Measurements from ENCODE around the gene IGSF23. TPM values are rescaled to one million over a fixed set of nuclear protein-coding genes. Genes with fewer than 3 reads are reported as not detected.

Gene IGSF23
- total and polyA plus RNA-seq, 9 donors = 0.57 TPM; not detected in 8

DNA sequence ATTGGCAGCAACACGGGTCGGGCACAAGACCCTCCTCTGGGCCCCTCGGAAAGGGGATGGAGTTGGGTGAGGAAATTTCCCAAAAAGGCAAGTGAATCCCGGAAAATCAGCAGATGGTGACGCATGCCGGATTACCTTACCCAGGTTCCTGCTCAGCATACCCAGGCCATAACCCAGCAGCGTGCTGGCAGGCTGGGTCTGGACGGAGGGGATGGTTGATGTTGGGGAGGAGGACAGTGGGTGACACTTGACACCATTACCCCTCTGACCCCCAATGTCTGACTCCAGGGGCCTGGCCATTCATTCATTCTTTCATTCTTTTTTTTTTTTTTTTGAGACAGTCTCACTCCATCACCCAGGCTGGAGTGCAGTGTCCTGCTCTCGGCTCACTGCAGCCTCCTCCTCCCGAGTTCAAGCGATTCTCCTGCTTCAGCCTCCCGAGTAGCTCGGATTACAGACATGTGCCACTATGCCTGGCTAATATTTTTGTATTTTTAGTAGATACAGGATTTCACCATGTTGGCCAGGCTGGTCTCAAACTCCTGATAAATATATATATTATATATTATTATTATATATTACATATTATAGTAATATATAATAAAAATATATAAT is 31.1 kb downstream of the IGSF23 start:
- Histone ChIP-seq H3K9me3 (no peaks in the 10 kb centered on the region), H3K27me3 (no peaks in the 10 kb centered on the region), H3K4me1 (ENCODE audit: insufficient read depth) (peaks cover 5% of the 10 kb centered on the region), H3K36me3 (no peaks in the 10 kb centered on the region), H3K27ac (peak overlapping the region; percentile 77 to 84), H3K4me3 (peak overlapping the region; percentile 93)
- peak in 1 of 5 donors; percentile 29 for DNase-seq
- intact Hi-C loops (cut with DNase I) = no loop called here
- TF ChIP-seq POLR2A (IDR thresholded peaks at IDR 0.05) = no peak
- TF ChIP-seq, protein P1, sequence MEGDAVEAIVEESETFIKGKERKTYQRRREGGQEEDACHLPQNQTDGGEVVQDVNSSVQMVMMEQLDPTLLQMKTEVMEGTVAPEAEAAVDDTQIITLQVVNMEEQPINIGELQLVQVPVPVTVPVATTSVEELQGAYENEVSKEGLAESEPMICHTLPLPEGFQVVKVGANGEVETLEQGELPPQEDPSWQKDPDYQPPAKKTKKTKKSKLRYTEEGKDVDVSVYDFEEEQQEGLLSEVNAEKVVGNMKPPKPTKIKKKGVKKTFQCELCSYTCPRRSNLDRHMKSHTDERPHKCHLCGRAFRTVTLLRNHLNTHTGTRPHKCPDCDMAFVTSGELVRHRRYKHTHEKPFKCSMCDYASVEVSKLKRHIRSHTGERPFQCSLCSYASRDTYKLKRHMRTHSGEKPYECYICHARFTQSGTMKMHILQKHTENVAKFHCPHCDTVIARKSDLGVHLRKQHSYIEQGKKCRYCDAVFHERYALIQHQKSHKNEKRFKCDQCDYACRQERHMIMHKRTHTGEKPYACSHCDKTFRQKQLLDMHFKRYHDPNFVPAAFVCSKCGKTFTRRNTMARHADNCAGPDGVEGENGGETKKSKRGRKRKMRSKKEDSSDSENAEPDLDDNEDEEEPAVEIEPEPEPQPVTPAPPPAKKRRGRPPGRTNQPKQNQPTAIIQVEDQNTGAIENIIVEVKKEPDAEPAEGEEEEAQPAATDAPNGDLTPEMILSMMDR (IDR thresholded peaks at IDR 0.05) = no peak
- TF ChIP-seq EP300 (IDR thresholded peaks at IDR 0.05) = peak; percentile 39
- 6 to 7% (median 7%) methylated on average over 13 of the region's 13 CpGs for WGBS, 3 donors

DNA sequence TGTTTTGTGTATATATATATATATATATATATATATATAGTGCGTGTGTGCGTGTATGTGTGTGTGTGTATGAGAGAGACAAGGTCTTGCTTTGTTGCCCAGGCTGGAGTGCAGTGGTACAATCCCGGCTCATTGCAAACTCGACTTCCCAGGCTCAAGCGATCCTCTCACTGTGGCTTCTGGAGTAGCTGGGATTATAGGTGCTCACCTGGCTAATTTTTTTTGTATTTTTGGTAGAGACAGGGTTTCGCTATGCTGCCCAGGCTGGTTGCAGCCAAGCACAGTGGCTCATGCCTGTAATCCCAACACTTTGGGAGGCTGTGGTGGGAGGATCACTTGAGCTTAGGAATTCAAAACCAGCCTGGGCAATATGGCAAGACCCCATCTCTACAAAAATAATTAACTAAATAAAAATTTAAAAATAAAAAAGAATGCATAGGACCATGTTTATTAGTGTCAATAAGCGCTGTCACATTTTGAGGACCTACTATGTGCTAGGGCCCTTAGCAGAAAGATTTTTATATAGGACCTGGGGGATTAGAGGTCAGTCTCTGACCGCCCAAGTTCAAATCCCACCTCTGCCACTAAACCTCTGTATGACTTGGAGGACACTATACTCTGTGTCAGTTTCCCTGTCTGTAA is 32.2 kb downstream of the IGSF23 start:
- H3K4me1 ChIP-seq (ENCODE audit: insufficient read depth) = peaks cover 5% of the 10 kb centered on the region
- no peak overlapping the region for H3K27ac ChIP-seq
- TF ChIP-seq POLR2A (IDR thresholded peaks at IDR 0.05) = no peak
- TF ChIP-seq, protein P1 (IDR thresholded peaks at IDR 0.05) = no peak
- no peak for TF ChIP-seq EP300 (IDR thresholded peaks at IDR 0.05)
- no peaks in the 10 kb centered on the region for H3K36me3 ChIP-seq
- H3K4me3 ChIP-seq = no peak overlapping the region
- intact Hi-C loops (cut with DNase I) = no loop called here
- no peaks in the 10 kb centered on the region for H3K9me3 ChIP-seq
- 83 to 86% (median 86%) methylated on average over 8 of the region's 8 CpGs for WGBS, 3 donors
- no peak for DNase-seq
- no peaks in the 10 kb centered on the region for H3K27me3 ChIP-seq

DNA sequence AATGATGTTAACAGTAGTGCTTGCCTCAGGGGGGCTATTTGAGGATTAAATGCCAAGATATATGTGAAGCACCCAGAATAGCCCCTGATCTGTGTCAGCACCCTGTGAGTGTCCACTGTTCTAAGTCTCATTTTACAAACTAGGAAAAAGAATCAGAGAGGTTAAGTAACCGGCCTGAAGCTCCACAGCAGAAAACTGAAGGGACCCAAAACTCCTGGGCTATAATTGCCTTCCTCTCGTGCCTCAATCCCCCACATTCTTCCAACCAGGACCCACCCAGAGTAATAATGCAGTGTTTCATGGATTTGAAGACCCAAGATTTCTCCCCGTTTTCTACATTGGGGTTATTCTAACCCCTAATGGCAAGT is 32.7 kb downstream of the IGSF23 start:
- peaks cover 5% of the 10 kb centered on the region for H3K4me1 ChIP-seq (ENCODE audit: insufficient read depth)
- TF ChIP-seq POLR2A (IDR thresholded peaks at IDR 0.05) = no peak
- TF ChIP-seq EP300 (IDR thresholded peaks at IDR 0.05) = no peak
- TF ChIP-seq, protein P1 (IDR thresholded peaks at IDR 0.05) = no peak
- H3K27ac ChIP-seq = no peak overlapping the region
- DNase-seq = no peak
- WGBS, 3 donors = 94 to 98% (median 95%) methylated on average over 3 of the region's 3 CpGs
- intact Hi-C loops (cut with DNase I) = no loop called here
- no peaks in the 10 kb centered on the region for H3K9me3 ChIP-seq
- no peaks in the 10 kb centered on the region for H3K36me3 ChIP-seq
- H3K27me3 ChIP-seq = no peaks in the 10 kb centered on the region
- no peak overlapping the region for H3K4me3 ChIP-seq

DNA sequence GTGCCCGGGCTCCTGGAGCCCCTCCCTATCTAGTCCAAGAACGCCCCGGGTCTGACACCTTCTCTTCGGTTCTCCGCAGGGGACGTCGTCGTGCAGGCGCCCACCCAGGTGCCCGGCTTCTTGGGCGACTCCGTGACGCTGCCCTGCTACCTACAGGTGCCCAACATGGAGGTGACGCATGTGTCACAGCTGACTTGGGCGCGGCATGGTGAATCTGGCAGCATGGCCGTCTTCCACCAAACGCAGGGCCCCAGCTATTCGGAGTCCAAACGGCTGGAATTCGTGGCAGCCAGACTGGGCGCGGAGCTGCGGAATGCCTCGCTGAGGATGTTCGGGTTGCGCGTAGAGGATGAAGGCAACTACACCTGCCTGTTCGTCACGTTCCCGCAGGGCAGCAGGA is 33.8 kb downstream of the IGSF23 start:
- Histone ChIP-seq H3K4me3 (no peak overlapping the region), H3K4me1 (ENCODE audit: insufficient read depth) (peaks cover 5% of the 10 kb centered on the region), H3K36me3 (no peaks in the 10 kb centered on the region), H3K9me3 (no peaks in the 10 kb centered on the region), H3K27ac (no peak overlapping the region), H3K27me3 (no peaks in the 10 kb centered on the region)
- peak in 1 of 5 donors; percentile 32 for DNase-seq
- intact Hi-C loops (cut with DNase I) = no loop called here
- 62 to 66% (median 64%) methylated on average over 31 of the region's 31 CpGs for WGBS, 3 donors
- TF ChIP-seq, protein P1 (IDR thresholded peaks at IDR 0.05) = no peak
- no peak for TF ChIP-seq EP300 (IDR thresholded peaks at IDR 0.05)
- TF ChIP-seq POLR2A (IDR thresholded peaks at IDR 0.05) = no peak

All from ovary (tissue), 9 donors.